GM19193 (cell line): ENCODE measurements around the gene GZMM.

Experiments used
- POLR2A ChIP-seq: IDR thresholded peaks from 4 replicates; pipeline ENCODE4 v1.6.1; 2011; ENCODE audit not compliant: insufficient read depth, insufficient read length; ENCODE audit errors: extremely low read depth

Gene GZMM

DNA sequence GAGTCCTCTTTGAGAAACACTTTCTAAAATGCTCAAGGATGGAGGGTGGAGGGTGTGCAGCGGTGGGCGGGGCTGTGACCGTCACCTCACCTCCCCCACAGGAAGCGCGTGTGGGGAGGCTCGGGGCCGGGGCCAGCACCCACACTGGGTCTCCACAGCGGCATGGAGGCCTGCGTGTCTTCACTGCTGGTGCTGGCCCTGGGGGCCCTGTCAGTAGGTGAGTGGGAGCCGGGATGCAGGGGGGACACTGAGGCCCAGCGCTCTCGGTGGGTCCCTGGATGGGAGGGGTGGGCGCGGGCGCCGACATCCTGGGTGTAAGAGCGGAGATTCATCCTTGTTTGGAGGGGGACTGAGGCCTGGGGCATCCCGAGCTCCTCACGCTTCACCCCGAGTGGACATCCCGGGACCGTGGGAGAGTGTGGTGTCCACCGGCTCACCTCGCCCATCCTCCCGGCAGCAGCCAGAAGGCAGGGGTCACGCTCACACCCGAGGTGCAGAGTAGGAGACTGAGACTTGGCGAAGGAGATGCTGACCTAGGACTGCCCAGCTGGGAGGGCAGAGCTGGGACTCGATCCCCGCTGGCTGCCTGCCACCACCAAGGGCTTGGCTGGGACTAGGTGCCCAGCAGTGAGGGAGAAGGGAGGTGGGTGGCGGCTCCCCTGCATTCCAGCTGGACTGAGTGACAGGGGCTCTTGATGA is at the start of gene GZMM:
GZMM (plus strand) TSS at position 144 of the 699 bp plus-strand sequence; CDS start at position 163, 19 bp downstream.
- TF ChIP-seq POLR2A, result no peak

DNA sequence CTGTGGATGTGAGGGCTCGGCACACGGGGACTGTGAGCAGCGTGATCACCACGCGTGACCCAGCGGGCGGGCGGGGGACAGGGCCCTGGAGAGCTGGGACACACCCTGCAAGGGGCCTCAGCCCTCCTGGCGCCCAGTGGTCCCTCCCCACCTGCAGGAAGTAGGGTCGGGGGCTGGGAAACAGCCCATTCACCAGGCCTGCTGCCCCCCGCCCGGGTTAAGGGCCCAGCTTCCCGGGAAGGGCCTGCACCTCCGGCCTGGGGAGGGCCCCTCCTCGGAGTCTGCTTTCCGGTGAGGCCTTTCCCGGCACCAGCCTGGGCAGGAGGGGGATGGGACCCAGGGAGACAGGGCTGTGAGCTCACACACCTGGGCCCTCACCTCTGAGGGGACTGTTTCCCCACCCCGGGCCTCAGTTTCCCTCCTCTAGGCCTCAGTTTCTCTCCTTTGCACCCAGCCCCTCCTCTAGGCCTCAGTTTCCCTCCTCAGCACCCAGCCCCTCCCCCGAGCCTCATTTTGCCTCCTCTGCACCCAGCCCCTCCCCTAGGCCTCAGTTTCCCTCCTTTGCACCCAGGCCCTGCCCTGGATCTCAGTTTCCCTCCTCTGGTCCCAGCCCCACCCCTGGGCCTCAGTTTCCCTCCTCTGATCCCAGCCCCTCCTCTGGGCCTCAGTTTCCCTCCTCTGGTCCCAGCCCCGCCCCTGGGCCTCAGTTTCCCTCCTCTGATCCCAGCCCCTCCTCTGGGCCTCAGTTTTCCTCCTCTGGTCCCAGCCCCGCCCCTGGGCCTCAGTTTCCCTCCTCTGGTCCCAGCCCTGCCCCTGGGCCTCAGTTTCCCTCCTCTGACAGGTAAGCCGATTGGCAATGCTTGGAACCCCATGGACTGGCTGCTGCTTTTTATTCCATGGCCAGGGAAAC is 49.4 kb upstream of the GZMM start:
- TF ChIP-seq POLR2A, result no peak

DNA sequence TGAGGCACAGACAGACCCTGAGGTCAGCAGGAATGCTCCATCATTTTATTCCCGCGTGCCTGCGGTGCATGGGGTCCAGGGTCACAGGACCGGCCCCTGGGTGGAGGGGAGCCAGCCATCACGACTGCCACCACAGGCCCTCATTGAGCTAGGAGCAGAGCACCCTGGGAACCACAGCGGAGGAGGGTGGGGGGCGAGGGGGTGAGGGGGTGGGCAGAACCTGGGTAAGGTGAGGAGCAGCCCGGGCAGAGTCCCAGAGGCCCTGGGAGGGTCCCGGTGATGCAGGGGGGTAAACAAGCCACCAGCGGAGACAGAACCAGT is 48.8 kb upstream of the GZMM start:
- TF ChIP-seq POLR2A, result no peak

DNA sequence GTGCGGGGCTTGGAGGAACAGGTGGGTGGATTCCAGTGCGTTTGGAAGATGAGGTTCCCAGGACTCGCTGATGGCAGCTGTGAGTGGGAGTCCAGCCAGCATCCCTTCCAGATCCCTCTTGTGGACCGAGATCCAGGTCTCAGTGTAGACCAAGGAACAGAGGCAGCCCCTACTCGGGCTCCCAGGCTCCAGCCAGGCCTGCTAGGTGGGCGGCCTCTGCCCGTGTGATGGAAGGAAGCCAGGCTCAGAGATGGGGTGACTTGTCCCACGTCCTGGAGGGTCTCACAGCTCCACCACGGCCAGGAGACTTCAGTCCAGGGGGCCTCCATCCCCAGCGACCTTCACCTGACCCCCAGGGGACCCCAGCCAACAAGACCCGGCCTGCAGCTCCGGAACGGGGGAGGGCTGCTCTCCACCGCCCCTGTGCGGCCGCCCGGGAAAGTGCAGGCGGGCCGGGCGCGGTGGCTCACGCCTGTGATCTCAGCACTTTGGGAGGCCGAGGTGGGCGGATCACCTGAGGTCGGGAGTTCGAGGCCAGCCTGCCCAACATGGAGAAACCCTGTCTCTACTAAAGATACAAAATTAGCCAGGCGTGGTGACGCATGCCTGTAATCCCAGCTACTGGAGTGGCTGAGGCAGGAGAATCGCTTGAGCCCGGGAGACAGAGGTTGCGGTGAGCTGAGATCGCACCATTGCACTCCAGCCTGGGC is 48.3 kb upstream of the GZMM start:
- no peak for TF ChIP-seq POLR2A

DNA sequence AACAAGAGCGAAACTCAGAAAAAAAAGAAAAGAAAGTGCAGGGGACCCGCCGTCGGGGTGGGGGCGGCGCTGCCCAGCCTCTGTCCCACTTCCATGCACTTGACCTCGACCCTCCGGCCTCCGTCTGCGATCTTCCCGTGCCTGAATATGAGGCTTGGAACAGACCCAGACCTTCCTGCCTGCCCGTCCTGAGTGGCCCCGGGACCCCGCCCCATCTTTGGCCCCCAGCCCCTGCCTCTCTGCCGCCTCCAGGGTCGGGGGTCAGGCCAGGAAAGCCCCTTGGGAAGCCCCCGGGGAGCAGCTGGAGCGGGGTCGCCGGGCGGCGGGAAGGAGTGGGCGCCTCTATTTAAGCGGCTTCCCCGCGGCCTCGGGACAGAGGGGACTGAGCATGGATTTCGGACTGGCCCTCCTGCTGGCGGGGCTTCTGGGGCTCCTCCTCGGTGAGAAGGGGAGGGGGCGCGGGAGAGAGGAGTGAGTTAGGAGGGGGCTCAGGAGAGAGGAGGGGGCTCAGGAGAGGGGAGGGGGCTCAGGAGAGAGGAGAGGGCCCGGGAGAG is 47.7 kb upstream of the GZMM start, which contains the start of gene MADCAM1:
MADCAM1 (plus strand) TSS at position 375 of the 554 bp plus-strand sequence; CDS start at position 389, 14 bp downstream.
- no peak for TF ChIP-seq POLR2A

DNA sequence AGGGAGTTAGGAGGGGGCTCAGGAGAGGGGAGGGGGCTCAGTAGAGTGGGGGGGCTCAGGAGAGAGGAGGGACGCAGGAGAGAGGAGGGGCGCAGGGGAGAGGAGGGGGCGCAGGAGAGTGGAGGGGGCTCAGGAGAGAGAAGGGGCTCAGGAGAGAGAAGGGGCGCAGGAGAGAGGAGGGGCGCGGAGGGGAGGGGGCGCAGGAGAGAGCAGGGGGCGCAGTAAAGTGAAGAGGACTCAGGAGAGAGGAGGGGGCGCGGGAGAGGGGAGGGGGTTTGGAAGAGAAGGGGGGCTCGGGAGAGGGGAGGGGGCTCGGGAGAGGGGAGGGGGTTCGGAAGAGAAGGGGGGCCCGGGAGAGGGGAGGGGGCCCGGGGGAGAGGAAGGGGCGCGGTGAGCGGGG is 46.9 kb upstream of the GZMM start:
- TF ChIP-seq POLR2A, result no peak

DNA sequence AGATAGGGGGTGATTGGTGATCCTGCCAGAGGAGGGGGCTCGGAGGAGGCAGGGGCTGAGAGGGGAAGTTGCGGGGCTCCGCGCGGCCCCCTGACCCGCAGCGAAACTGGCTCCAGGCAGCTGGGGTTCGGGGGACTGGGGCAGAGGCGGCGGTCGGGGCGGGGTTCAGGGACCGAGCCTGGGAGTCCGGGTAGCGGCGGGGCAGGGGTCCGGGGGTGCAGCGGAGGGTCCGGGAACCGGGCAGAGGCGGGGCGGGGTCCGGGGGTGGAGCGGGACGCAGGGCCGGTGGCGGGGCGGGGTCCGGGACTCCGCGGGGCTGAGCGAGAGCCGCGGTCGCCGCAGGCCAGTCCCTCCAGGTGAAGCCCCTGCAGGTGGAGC is 46.4 kb upstream of the GZMM start:
- no peak for TF ChIP-seq POLR2A

DNA sequence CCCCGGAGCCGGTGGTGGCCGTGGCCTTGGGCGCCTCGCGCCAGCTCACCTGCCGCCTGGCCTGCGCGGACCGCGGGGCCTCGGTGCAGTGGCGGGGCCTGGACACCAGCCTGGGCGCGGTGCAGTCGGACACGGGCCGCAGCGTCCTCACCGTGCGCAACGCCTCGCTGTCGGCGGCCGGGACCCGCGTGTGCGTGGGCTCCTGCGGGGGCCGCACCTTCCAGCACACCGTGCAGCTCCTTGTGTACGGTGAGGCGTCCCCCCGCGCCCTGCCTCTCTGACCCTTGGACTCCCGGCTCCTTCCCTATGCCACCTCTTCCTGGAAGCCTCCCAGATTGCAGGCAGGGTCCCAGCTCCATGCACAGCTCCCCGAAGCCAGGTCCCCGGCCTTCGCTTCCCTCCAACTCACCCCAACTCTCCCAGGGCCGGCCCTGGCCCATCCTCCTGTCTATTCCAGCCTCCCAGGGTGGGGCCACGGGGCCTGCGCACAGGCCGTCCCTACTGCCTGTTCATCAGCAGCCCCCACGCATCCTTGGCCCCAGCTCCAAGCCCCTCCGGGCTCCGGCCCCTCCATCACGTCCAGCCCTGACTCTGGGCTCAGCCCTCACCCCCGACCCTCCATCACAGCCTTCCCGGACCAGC is 45.9 kb upstream of the GZMM start:
- no peak for TF ChIP-seq POLR2A

DNA sequence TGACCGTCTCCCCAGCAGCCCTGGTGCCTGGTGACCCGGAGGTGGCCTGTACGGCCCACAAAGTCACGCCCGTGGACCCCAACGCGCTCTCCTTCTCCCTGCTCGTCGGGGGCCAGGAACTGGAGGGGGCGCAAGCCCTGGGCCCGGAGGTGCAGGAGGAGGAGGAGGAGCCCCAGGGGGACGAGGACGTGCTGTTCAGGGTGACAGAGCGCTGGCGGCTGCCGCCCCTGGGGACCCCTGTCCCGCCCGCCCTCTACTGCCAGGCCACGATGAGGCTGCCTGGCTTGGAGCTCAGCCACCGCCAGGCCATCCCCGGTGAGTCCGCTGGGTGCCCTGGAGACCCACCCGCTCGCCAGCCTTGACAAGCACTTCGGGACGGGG is 45.4 kb upstream of the GZMM start:
- TF ChIP-seq POLR2A, result no peak

DNA sequence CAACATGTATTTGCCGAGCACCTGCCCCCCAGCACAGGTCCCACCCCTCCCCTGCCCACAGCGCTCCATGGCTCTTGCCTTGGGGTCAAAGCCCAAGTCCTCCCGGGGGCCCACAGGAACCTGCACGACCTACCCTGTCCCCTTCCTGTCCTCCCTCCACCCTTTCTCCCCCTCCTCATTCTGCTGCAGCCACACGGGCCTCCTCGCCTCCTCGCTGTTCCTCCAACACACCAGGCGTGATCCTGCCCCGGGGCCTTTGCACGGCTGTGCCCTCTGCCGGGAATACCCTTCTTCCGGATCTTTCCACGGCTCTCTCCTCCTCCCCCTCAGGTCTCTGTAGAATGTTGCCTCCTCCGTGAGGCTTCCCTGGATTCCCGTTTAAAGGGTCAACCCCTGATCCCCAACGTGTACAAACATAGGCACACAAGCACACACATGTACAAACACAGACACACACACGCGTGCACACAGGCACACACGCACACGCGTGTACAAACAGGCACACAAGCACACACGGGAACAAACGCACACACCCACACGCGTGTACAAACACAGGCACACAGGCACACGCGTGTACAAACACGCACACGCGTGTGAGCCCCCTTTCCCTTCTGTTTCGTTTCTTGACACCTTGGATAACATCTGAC is 44.8 kb upstream of the GZMM start:
- no peak for TF ChIP-seq POLR2A

DNA sequence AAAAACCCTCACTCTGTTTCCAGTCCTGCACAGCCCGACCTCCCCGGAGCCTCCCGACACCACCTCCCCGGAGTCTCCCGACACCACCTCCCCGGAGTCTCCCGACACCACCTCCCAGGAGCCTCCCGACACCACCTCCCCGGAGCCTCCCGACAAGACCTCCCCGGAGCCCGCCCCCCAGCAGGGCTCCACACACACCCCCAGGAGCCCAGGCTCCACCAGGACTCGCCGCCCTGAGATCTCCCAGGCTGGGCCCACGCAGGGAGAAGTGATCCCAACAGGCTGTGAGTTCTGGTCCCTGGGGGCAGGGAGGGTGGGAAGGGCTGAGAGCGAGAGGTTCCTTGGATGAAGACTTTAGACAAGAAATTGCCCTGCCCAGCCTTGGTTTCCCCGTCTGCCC is 42.2 kb upstream of the GZMM start:
- TF ChIP-seq POLR2A, result no peak

DNA sequence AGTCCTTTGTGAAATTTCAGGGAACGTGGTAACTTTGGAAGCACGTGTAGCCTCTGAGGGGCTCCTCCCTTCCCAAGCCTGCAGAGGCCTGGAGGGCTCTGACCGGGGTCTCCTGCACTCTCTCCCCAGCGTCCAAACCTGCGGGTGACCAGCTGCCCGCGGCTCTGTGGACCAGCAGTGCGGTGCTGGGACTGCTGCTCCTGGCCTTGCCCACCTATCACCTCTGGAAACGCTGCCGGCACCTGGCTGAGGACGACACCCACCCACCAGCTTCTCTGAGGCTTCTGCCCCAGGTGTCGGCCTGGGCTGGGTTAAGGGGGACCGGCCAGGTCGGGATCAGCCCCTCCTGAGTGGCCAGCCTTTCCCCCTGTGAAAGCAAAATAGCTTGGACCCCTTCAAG is 39.2 kb upstream of the GZMM start:
- TF ChIP-seq POLR2A, result no peak

DNA sequence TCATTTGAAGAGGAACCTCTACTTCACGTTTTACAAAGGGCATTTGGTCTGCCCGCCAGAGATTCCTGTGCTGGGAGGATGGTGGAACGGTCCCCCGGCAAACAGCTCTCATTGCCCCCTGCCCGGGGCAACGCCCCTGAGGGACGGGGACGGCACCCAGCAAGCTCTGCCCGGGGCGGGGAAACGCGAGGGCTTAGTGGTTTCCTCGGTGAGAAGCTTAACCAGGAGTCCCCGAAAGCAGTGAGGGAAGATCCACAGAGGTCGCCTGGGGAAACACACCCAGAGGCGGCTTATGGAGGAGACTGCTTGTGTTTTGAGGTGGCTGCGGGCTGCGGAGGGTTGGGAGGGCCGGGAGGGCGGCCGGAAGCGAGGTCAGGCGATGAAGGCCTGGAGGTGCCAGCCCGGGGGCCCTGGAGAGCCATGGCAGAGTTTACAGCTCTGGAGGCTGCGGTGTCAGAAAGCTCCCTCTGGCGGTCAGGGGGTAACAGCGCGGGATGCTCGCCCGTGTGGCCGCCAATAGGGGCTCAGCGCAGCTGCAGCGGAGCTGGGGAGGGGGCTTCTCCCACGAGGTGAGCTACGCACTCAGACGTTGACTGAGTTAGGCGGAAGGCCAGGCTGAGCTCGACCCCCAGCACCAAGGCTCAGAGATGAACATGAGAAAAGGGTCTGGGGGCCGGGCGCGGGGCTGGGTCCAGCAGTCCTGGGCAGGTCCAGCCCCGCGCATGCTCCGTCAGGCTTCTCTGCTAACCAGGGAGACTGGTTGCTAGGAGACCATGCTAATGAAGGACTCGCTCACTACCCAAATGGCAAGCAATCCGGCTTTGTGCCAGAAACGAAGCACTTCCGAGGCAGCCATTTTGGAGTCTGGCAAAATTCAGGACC is 37.2 kb upstream of the GZMM start:
- peak; percentile 69 for TF ChIP-seq POLR2A
